OCI-LY3 (cell line): ENCODE data around the gene SLC22A12.

Experiments
- H2AFZ ChIP-seq: fragments of 200-600, 300-600 bp; shearing (Covaris generic); 2 replicates; pipeline ENCODE4 v1.6.0; 2014; ENCODE audit warnings: antibody characterized with exemption, low read depth, low read length
- H3K27ac ChIP-seq: fragments of 200-600, 300-600 bp; sonication (generic); 2 replicates; pipeline ENCODE4 v1.5.1; 2014; ENCODE audit warnings: mild to moderate bottlenecking, low read length, moderate library complexity, mixed read lengths
- H3K27me3 ChIP-seq: fragments of 200-600, 300-600 bp; sonication (generic); 2 replicates; pipeline ENCODE4 v1.6.1; 2014; ENCODE audit warnings: low read depth, low read length, mixed read lengths
- H3K36me3 ChIP-seq: fragments of 200-600, 300-600 bp; sonication (generic); replicated peaks from 2 replicates; pipeline ENCODE3; 2014; ENCODE audit warnings: low read depth, low read length, mixed read lengths
- H3K4me1 ChIP-seq: fragments of 300-600, 200-600 bp; sonication (generic); 2 replicates; pipeline ENCODE4 v1.6.1; 2014; ENCODE audit warnings: low read length, mixed read lengths
- H3K4me2 ChIP-seq: fragments of 200-600, 300-600 bp; sonication (generic); 2 replicates; pipeline ENCODE4 v1.6.1; 2014; ENCODE audit warnings: low read length, mixed read lengths
- H3K4me3 ChIP-seq: fragments of 300-600, 200-600 bp; sonication (generic); 2 replicates; pipeline ENCODE4 v1.5.1; 2014; ENCODE audit warnings: antibody characterized with exemption, mild to moderate bottlenecking, low read length, moderate library complexity
- H3K79me2 ChIP-seq: fragments of 300-600, 200-600 bp; shearing (Covaris generic); 2 replicates; pipeline ENCODE4 v1.6.1; 2014; ENCODE audit warnings: mild to moderate bottlenecking, low read length, mixed read lengths
- H3K9ac ChIP-seq: fragments of 300-600, 200-600 bp; shearing (Covaris generic); 2 replicates; pipeline ENCODE4 v1.6.0; 2014; ENCODE audit warnings: mild to moderate bottlenecking, low read length, moderate library complexity
- H3K9me3 ChIP-seq: fragments of 200-600, 300-600 bp; shearing (Covaris generic); 2 replicates; pipeline ENCODE4 v1.6.1; 2014; ENCODE audit warnings: low read length, mixed read lengths; ENCODE audit not compliant: insufficient read depth
- H4K20me1 ChIP-seq: fragments of 200-600, 300-600 bp; sonication (generic); 2 replicates; pipeline ENCODE4 v1.6.1; 2016; ENCODE audit warnings: low read length, mixed read lengths; ENCODE audit not compliant: insufficient read depth
- EZH2phosphoT487 ChIP-seq: fragments of 200-600 bp; shearing (Covaris generic); IDR thresholded peaks from 2 replicates; pipeline ENCODE4 v1.6.1; 2018; ENCODE audit warnings: antibody characterized with exemption, mixed run types, low read depth
- TF ChIP-seq, protein P1 (sequence below): fragments of 200-600, 300-600 bp; sonication (generic); IDR thresholded peaks from 2 replicates; pipeline ENCODE4 v1.5.1; 2014; ENCODE audit warnings: antibody characterized with exemption, low read length, low read depth

SLC22A12 gene

DNA sequence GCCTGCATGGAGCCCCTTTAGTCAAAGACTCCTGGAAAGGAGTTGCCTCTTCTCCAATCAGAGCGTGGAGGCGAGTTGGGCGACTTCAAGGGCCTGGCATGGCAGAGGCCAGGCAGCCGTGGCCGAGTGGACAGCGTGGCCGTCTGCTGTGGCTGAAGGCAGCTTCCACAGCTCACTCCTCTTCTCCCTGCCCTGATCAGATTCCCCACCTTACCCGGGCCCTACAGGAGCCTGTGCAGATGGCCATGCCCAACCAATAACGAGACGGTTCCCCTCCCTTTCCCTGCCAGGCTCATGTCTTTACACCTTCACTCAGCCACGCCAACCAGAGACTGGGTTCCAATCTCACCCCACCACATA is 20.0 kb upstream of the SLC22A12 start:
- no peak overlapping the region for H3K9ac ChIP-seq
- H3K4me1 ChIP-seq = 0 out of 2 replicates have a peak, but pooled peaks cover 5% of the 10 kb centered on the region
- no peak overlapping the region for H3K4me2 ChIP-seq
- no peak overlapping the region for H2AFZ ChIP-seq
- no peak overlapping the region for H3K27ac ChIP-seq
- H3K79me2 ChIP-seq = no peaks in the 10 kb centered on the region
- TF ChIP-seq, protein P1, sequence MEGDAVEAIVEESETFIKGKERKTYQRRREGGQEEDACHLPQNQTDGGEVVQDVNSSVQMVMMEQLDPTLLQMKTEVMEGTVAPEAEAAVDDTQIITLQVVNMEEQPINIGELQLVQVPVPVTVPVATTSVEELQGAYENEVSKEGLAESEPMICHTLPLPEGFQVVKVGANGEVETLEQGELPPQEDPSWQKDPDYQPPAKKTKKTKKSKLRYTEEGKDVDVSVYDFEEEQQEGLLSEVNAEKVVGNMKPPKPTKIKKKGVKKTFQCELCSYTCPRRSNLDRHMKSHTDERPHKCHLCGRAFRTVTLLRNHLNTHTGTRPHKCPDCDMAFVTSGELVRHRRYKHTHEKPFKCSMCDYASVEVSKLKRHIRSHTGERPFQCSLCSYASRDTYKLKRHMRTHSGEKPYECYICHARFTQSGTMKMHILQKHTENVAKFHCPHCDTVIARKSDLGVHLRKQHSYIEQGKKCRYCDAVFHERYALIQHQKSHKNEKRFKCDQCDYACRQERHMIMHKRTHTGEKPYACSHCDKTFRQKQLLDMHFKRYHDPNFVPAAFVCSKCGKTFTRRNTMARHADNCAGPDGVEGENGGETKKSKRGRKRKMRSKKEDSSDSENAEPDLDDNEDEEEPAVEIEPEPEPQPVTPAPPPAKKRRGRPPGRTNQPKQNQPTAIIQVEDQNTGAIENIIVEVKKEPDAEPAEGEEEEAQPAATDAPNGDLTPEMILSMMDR = no peak
- no peak for TF ChIP-seq EZH2phosphoT487
- no peak overlapping the region for H3K4me3 ChIP-seq
- no peaks in the 10 kb centered on the region for H4K20me1 ChIP-seq
- no peaks in the 10 kb centered on the region for H3K36me3 ChIP-seq
- H3K9me3 ChIP-seq = no peaks in the 10 kb centered on the region
- H3K27me3 ChIP-seq = peaks cover 23% of the 10 kb centered on the region

DNA sequence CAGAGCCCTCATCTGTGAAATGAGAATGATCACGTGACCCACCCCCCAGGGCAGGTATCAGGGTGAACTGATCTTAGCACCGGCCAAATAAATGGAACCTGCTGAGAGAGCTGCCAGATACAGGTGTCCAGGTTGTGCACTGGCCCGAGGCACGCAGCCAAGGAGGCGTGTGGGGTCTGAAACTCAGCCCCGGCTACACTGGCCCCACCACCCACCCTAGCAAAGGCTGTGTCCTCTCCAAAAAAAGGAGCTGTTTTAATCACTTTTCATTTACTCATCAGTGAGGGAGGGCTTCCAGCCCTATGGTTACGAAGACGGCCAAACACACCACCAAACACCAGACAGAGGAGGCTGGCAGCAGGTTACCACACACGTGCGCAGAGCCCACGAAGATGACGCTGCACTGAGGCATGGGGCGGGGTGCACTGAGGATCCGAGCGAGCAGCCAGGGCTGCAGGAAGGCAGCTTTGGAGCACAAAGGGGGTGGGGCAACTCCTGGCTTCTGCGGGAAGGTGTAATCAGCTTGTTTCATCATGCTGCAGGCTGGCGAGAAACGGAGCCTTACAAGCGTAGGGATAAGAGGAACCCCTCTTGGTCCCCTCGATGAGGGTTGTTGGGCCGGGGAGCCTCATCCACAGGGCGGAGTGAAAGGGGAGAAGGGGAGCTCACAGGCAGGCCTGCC is 19.5 kb upstream of the SLC22A12 start:
- Histone ChIP-seq H3K27ac (no peak overlapping the region), H3K36me3 (no peaks in the 10 kb centered on the region), H3K4me3 (no peak overlapping the region), H3K27me3 (peaks cover 23% of the 10 kb centered on the region), H2AFZ (no peak overlapping the region), H3K4me1 (0 out of 2 replicates have a peak, but pooled peaks cover 3% of the 10 kb centered on the region), H3K9me3 (no peaks in the 10 kb centered on the region), H3K4me2 (no peak overlapping the region), H3K9ac (no peak overlapping the region), H3K79me2 (no peaks in the 10 kb centered on the region), H4K20me1 (no peaks in the 10 kb centered on the region)
- TF ChIP-seq, protein P1 = no peak
- TF ChIP-seq EZH2phosphoT487 = no peak

DNA sequence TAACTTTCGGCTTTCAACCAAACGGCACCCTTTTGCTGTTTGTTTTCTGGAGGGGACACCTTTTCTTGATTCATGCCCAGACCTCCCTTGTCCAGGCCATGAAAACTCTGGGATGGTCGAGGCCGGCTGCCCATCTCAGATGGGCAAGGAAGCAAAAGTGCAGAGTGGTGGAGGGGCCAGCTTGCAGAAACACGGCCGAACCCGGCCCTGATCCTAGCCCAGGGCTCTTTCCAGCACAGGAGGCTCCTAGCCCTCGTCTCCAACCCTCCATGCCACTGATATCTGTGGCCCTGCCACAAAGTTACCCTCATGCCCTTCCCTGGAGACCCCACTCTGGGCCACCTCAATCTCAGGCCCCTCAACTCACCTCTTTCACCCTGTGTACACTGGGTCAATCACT is 18.9 kb upstream of the SLC22A12 start:
- no peak overlapping the region for H2AFZ ChIP-seq
- TF ChIP-seq, protein P1 = no peak
- no peak for TF ChIP-seq EZH2phosphoT487
- H3K9ac ChIP-seq = no peak overlapping the region
- no peak overlapping the region for H3K4me3 ChIP-seq
- H4K20me1 ChIP-seq = no peaks in the 10 kb centered on the region
- no peaks in the 10 kb centered on the region for H3K79me2 ChIP-seq
- no peak overlapping the region for H3K27ac ChIP-seq
- no peaks in the 10 kb centered on the region for H3K9me3 ChIP-seq
- H3K4me2 ChIP-seq = no peak overlapping the region
- H3K36me3 ChIP-seq = no peaks in the 10 kb centered on the region
- peaks cover 23% of the 10 kb centered on the region for H3K27me3 ChIP-seq
- no peaks in the 10 kb centered on the region for H3K4me1 ChIP-seq

DNA sequence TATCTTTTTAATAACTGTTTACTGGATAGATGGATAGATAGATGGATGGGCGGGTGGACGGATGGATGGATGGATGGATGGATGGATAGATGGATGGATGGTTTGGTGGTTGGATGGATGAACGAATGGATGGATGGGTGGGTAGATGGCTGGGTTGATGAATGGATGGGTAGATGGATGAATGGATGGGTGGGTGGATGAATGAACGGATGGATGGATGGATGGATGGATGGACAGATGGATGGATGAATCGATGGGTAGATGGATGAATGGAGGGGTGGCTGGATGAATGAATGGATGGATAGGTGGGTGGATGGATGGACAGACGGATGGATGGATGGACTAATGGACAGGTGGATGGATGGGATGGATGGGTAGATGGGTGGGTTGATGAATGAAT is 13.8 kb upstream of the SLC22A12 start:
- H4K20me1 ChIP-seq = no peaks in the 10 kb centered on the region

More for the DNA sequence above, 13.8 kb upstream of the SLC22A12 start:
- no peaks in the 10 kb centered on the region for H3K79me2 ChIP-seq
- H3K27ac ChIP-seq = no peak overlapping the region
- no peaks in the 10 kb centered on the region for H3K4me1 ChIP-seq
- H2AFZ ChIP-seq = no peak overlapping the region
- no peak overlapping the region for H3K9ac ChIP-seq
- H3K27me3 ChIP-seq = peaks cover 21% of the 10 kb centered on the region
- TF ChIP-seq, protein P1 = no peak
- no peak for TF ChIP-seq EZH2phosphoT487
- H3K36me3 ChIP-seq = no peaks in the 10 kb centered on the region
- H3K9me3 ChIP-seq = no peaks in the 10 kb centered on the region
- H3K4me3 ChIP-seq = no peak overlapping the region
- H3K4me2 ChIP-seq = no peak overlapping the region
